HG03175 (cell line): ENCODE data around the gene TMCC1.

ENCODE experiments used
- ATAC-seq: cut with Tn5 transposase; IDR thresholded peaks from one replicate; pipeline ENCODE4 v1.9.1; 2021; ENCODE audit warnings: mild to moderate bottlenecking, moderate library complexity; ENCODE audit not compliant: unreplicated experiment

The TMCC1 gene

GRCh38 chr3:129627350-129628168 is 266.0 kb downstream of the TMCC1 start:
- peak; percentile 49 for ATAC-seq

GRCh38 chr3:129626744-129627349 is 266.7 kb downstream of the TMCC1 start:
- ATAC-seq = peak; percentile 87

- ATAC-seq = no peak
Measured at GRCh38 chr3:129625072-129625874, 268.2 kb downstream of the TMCC1 start.

- ATAC-seq = no peak
Measured at GRCh38 chr3:129624347-129625071, 269.0 kb downstream of the TMCC1 start.

- no peak for ATAC-seq
Measured at GRCh38 chr3:129623447-129624118, 269.9 kb downstream of the TMCC1 start.

- no peak for ATAC-seq
Measured at GRCh38 chr3:129622933-129623332, 270.6 kb downstream of the TMCC1 start.

GRCh38 chr3:129622226-129622874 is 271.2 kb downstream of the TMCC1 start:
- no peak for ATAC-seq

GRCh38 chr3:129621626-129622225 is 271.8 kb downstream of the TMCC1 start:
- no peak for ATAC-seq

- no peak for ATAC-seq
Measured at GRCh38 chr3:129620828-129621559, 272.5 kb downstream of the TMCC1 start.

- no peak for ATAC-seq
Measured at GRCh38 chr3:129619726-129620162, 273.8 kb downstream of the TMCC1 start.

GRCh38 chr3:129618901-129619671 is 274.4 kb downstream of the TMCC1 start:
- ATAC-seq = no peak

GRCh38 chr3:129618186-129618820 is 275.2 kb downstream of the TMCC1 start:
- ATAC-seq = no peak

GRCh38 chr3:129617381-129618185 is 275.9 kb downstream of the TMCC1 start:
- no peak for ATAC-seq

- ATAC-seq = no peak
Measured at GRCh38 chr3:129616713-129617112, 276.8 kb downstream of the TMCC1 start.

GRCh38 chr3:129616291-129616690 is 277.2 kb downstream of the TMCC1 start:
- ATAC-seq = no peak

GRCh38 chr3:129615751-129616281 is 277.7 kb downstream of the TMCC1 start:
- no peak for ATAC-seq
